H1 (cell line): ENCODE data around the gene ERC1. TPM values are rescaled to one million over a fixed set of nuclear protein-coding genes. Genes with fewer than 3 reads are reported as not detected.

Source experiments
- CTCF ChIA-PET: fragments of 300-600 bp; sonication (Branson Sonifier 250); formaldehyde crosslinking; loops from one replicate; lab custom pipeline; 2021; ENCODE audit not compliant: partially characterized antibody; lab: Charles Lee
- POLR2A ChIA-PET: fragments of 300-600 bp; sonication (Branson Sonifier 250); formaldehyde crosslinking; loops from one replicate; lab custom pipeline; 2021; ENCODE audit warnings: inconsistent platforms; ENCODE audit not compliant: partially characterized antibody; lab: Charles Lee
- DNase-seq, 2 experiments: peaks; one replicate each; pipeline versions ENCODE4 v3.0.0 to v3.0.0-alpha.2; 2010 to 2022; ENCODE audit warnings: low spot score in 2 of 2, low read depth in 1 of 2, mixed read lengths in 1 of 2
- FAIRE-seq: peaks from 2 replicates; lab custom pipeline; 2011; peaks lifted over from hg19 to GRCh38; lab: Jason Lieb, UNC
- H2AFZ ChIP-seq: 2 replicates; pipeline ENCODE4 v1.8.1; 2012; ENCODE audit warnings: low read length, inconsistent platforms
- H2AK5ac ChIP-seq: 2 replicates; pipeline ENCODE4 v1.6.1; 2013; ENCODE audit warnings: low read depth, low read length
- H2BK120ac ChIP-seq: replicated peaks from 2 replicates; pipeline ENCODE3; 2013; ENCODE audit warnings: low read depth, low read length, inconsistent platforms
- H2BK12ac ChIP-seq: 2 replicates; pipeline ENCODE4 v1.6.1; 2013; ENCODE audit warnings: low read depth, low read length
- H2BK15ac ChIP-seq: 2 replicates; pipeline ENCODE4 v1.6.1; 2013; ENCODE audit warnings: low read length
- H2BK20ac ChIP-seq: 2 replicates; pipeline ENCODE4 v1.6.1; 2013; ENCODE audit warnings: low read length
- H2BK5ac ChIP-seq: 2 replicates; pipeline ENCODE4 v1.6.1; 2013; ENCODE audit warnings: low read depth, low read length
- H3K14ac ChIP-seq: 2 replicates; pipeline ENCODE4 v1.6.1; 2013; ENCODE audit warnings: inconsistent platforms; ENCODE audit not compliant: insufficient read length
- H3K18ac ChIP-seq: 2 replicates; pipeline ENCODE4 v1.6.1; 2013; ENCODE audit warnings: low read length; ENCODE audit errors: extremely low read depth
- H3K23ac ChIP-seq: 2 replicates; pipeline ENCODE4 v1.6.1; 2013; ENCODE audit warnings: inconsistent platforms; ENCODE audit not compliant: insufficient read length
- H3K23me2 ChIP-seq: 2 replicates; pipeline ENCODE4 v1.6.1; 2013; ENCODE audit warnings: low read depth, low read length
- H3K27ac ChIP-seq: 2 replicates; pipeline ENCODE4 v1.6.1; 2011; ENCODE audit warnings: low read depth, low read length, inconsistent platforms
- H3K27me3 ChIP-seq, 4 experiments: replicated peaks in 1 of 4; 1 replicate in 1 of 4; 2 replicates in 3 of 4; pipeline versions ENCODE4 v1.6.1 to v1.8.1; 2011 to 2013; ENCODE audit warnings: low read length in 3 of 4, mild to moderate bottlenecking in 3 of 4, inconsistent platforms in 2 of 4, mixed read lengths in 2 of 4, moderate library complexity in 1 of 4; ENCODE audit not compliant: control insufficient read depth in 3 of 4, insufficient read depth in 3 of 4; ENCODE audit errors: extremely low read depth in 1 of 4
- H3K36me3 ChIP-seq, 4 experiments: 2 replicates each; pipeline versions ENCODE4 v1.6.1 to v1.8.1; 2011 to 2013; ENCODE audit warnings: mild to moderate bottlenecking in 4 of 4, low read length in 3 of 4, moderate library complexity in 2 of 4, control low read depth in 1 of 4, inconsistent platforms in 1 of 4; ENCODE audit not compliant: insufficient read depth in 4 of 4, control insufficient read depth in 2 of 4
- H3K4ac ChIP-seq: replicated peaks from 2 replicates; pipeline ENCODE3; 2013; ENCODE audit warnings: low read length, low read depth, mixed read lengths, inconsistent platforms; ENCODE audit not compliant: insufficient read length
- H3K4me1 ChIP-seq, 4 experiments: replicated peaks in 1 of 4; 1 replicate in 1 of 4; 2 replicates in 3 of 4; pipeline versions ENCODE4 v1.6.1 to v1.8.1; 2011 to 2013; ENCODE audit warnings: low read length in 3 of 4, inconsistent platforms in 2 of 4, mixed read lengths in 1 of 4; ENCODE audit not compliant: insufficient read depth in 4 of 4, control insufficient read depth in 3 of 4
- H3K4me2 ChIP-seq, 2 experiments: 2 replicates each; pipeline versions ENCODE4 v1.6.1 to v1.8.1; 2011 to 2013; ENCODE audit warnings: low read depth in 2 of 2, low read length in 2 of 2, control low read depth in 1 of 2, inconsistent platforms in 1 of 2, mild to moderate bottlenecking in 1 of 2; ENCODE audit not compliant: insufficient read depth in 1 of 2
- H3K4me3 ChIP-seq, 4 experiments: fragments of 200-600, 300-600 bp in 1 of 4; sonication (generic), shearing (Covaris generic), sonication (Bioruptor Twin) in 1 of 4; 2 replicates each; pipeline versions ENCODE4 v1.5.1 to v1.8.1; 2011 to 2016; ENCODE audit warnings: low read length in 4 of 4, low read depth in 3 of 4, control low read depth in 2 of 4, inconsistent platforms in 2 of 4, mild to moderate bottlenecking in 2 of 4, mixed read lengths in 1 of 4, moderate library complexity in 1 of 4; ENCODE audit not compliant: insufficient read depth in 2 of 4; ENCODE audit errors: extremely low read depth in 1 of 4
- H3K56ac ChIP-seq: replicated peaks from 2 replicates; pipeline ENCODE3; 2013; ENCODE audit warnings: low read depth, mild to moderate bottlenecking, mixed read lengths, low read length, inconsistent platforms; ENCODE audit not compliant: insufficient read length
- H3K79me1 ChIP-seq: 2 replicates; pipeline ENCODE4 v1.6.1; 2013; ENCODE audit warnings: low read depth, low read length, control low read depth
- H3K79me2 ChIP-seq, 2 experiments: 2 replicates each; pipeline versions ENCODE4 v1.6.1 to v1.8.1; 2012 to 2013; ENCODE audit warnings: low read length in 2 of 2, mild to moderate bottlenecking in 2 of 2, inconsistent platforms in 1 of 2; ENCODE audit not compliant: insufficient read depth in 2 of 2, control insufficient read depth in 1 of 2
- H3K9ac ChIP-seq, 4 experiments: replicated peaks in 1 of 4; 1 replicate in 1 of 4; 2 replicates in 3 of 4; pipeline versions ENCODE4 v1.6.1 to v1.8.1; 2011 to 2013; ENCODE audit warnings: low read depth in 3 of 4, low read length in 3 of 4, control low read depth in 2 of 4, mild to moderate bottlenecking in 2 of 4, moderate library complexity in 2 of 4, inconsistent platforms in 1 of 4; ENCODE audit errors: extremely low read depth in 1 of 4
- H3K9me3 ChIP-seq, 2 experiments: 2 replicates each; pipeline versions ENCODE4 v1.6.1 to v1.8.1; 2012 to 2013; ENCODE audit warnings: mild to moderate bottlenecking in 2 of 2, moderate library complexity in 2 of 2, control low read depth in 1 of 2, inconsistent platforms in 1 of 2, low read depth in 1 of 2, low read length in 1 of 2, mixed read lengths in 1 of 2; ENCODE audit not compliant: insufficient read depth in 2 of 2
- H4K20me1 ChIP-seq, 2 experiments: replicated peaks in 1 of 2; 2 replicates each; pipeline versions ENCODE3 to v1.8.1; 2011 to 2013; ENCODE audit warnings: inconsistent platforms in 2 of 2, low read length in 2 of 2, mild to moderate bottlenecking in 1 of 2; ENCODE audit not compliant: insufficient read depth in 2 of 2, control insufficient read depth in 1 of 2
- H4K5ac ChIP-seq: 2 replicates; pipeline ENCODE4 v1.6.1; 2013; ENCODE audit warnings: low read length, low read depth, mixed read lengths, inconsistent platforms; ENCODE audit not compliant: insufficient read length
- H4K8ac ChIP-seq: 2 replicates; pipeline ENCODE4 v1.8.0; 2013; ENCODE audit warnings: mild to moderate bottlenecking, moderate library complexity, low read length, inconsistent platforms; ENCODE audit not compliant: insufficient read depth; ENCODE audit errors: extremely low read depth
- H4K91ac ChIP-seq: replicated peaks from 2 replicates; pipeline ENCODE3; 2013; ENCODE audit warnings: low read length, mixed read lengths, inconsistent platforms; ENCODE audit not compliant: insufficient read length
- CEBPB ChIP-seq: IDR thresholded peaks from 2 replicates; pipeline ENCODE4 v1.6.1; 2012; ENCODE audit warnings: low read depth, low read length
- HDAC6 ChIP-seq: IDR thresholded peaks from one replicate; pipeline ENCODE4 v1.7.1; 2012; ENCODE audit warnings: low read depth, mild to moderate bottlenecking, inconsistent platforms, low read length, moderate library complexity
- RAD21 ChIP-seq, 2 experiments: IDR thresholded peaks in 1 of 2; conservative IDR thresholded peaks in 1 of 2; 2 replicates each; pipeline ENCODE4 v1.6.1; 2011; ENCODE audit warnings: low read depth in 2 of 2, low read length in 2 of 2, improper control_type of control experiment in 1 of 2, inconsistent platforms in 1 of 2, mild to moderate bottlenecking in 1 of 2, moderate library complexity in 1 of 2
- USF2 ChIP-seq: IDR thresholded peaks from 2 replicates; pipeline ENCODE4 v1.6.1; 2011; ENCODE audit warnings: low read length, improper control_type of control experiment
- WGBS, 2 experiments: shearing (Covaris generic) in 1 of 2; methylation state at CpG; one replicate each; pipeline versions ENCODE4 v1.1.6 to v1.1.7; 2013 to 2015; ENCODE audit warnings: low lambda C conversion rate in 2 of 2, mixed read lengths in 2 of 2, inconsistent platforms in 1 of 2, low coverage in 1 of 2, missing lambda C conversion rate in 1 of 2; ENCODE audit not compliant: insufficient replicate concordance in 2 of 2, insufficient coverage in 1 of 2, insufficient read length in 1 of 2; ENCODE audit errors: extremely low coverage in 1 of 2, missing lambda C conversion rate in 1 of 2; 5-methylcytosine and 5-hydroxymethylcytosine counted together
- polyA plus RNA-seq, 7 experiments: library from polyadenylated mRNA; depleted of rRNA in 3 of 7; stranded (reverse) in 5 of 7; unstranded in 2 of 7; fragments of >200 nt in 5 of 7; fragments of 200-250 nt in 2 of 7; gene quantifications; 1 replicate in 5 of 7; 2 replicates in 1 of 7; 4 replicates in 1 of 7; pipeline versions ENCODE4 v1.2.1 to v1.2.3, GENCODE V29; 2011 to 2013; ENCODE audit warnings: missing spikeins in 2 of 7, mixed read lengths in 2 of 7
- total RNA-seq: library from RNA; stranded (reverse); fragmentation: NEBNext Ultra II Directional; extraction: Animal tissue kit (Norgen Biotek cat#: 25700); gene quantifications from 2 replicates; pipeline ENCODE4 v1.2.1, GENCODE V29; 2021

ERC1 gene
- total and polyA plus RNA-seq, 2 of the 8 experiments (the other 6 are each of a cell fraction or from before 2014, with no cell fraction given): 7.8 to 45.7 TPM

GRCh38 chr12:1302201-1302870 is 311.3 kb downstream of the ERC1 start:
- H2BK12ac ChIP-seq: no peak overlapping the region
- no peak overlapping the region for H3K56ac ChIP-seq
- no peak overlapping the region for H3K4ac ChIP-seq
- no peak overlapping the region for H2AFZ ChIP-seq
- H3K4me1 ChIP-seq: no peaks in the 10 kb centered on the region
- H4K8ac ChIP-seq: no peak overlapping the region
- no peaks in the 10 kb centered on the region for H3K79me2 ChIP-seq
- no peaks in the 10 kb centered on the region for H3K79me1 ChIP-seq
- no peak overlapping the region for H4K5ac ChIP-seq
- no peak overlapping the region for H3K27ac ChIP-seq
- H3K14ac ChIP-seq: no peak overlapping the region
- no peak overlapping the region for H3K4me3 ChIP-seq
- no peak overlapping the region for H3K4me2 ChIP-seq
- 85% methylated on average over 7 of the region's 7 CpGs; no CpG with 5 or more reads in 1 of the 2 experiments for WGBS, 2 experiments
- H2BK5ac ChIP-seq: no peak overlapping the region
- no peak overlapping the region for H2BK20ac ChIP-seq
- ChIA-PET POLR2A (interaction anchor here (0.6 kb wide), 1 partner anchor 16 kb away, joined by 3 read pairs; no protein-coding TSS in a partner anchor), CTCF (interaction anchor here (0.7 to 1.5 kb wide), 2 partner anchors 11 to 281 kb away, joined by 3 to 7 read pairs; no protein-coding TSS in a partner anchor)
- peaks cover 0 to 3% of the 10 kb centered on the region in 2 experiments; a peak in 1 of 4 replicates for H3K9me3 ChIP-seq
- no peak overlapping the region for H3K9ac ChIP-seq
- no peak overlapping the region for H3K23ac ChIP-seq
- FAIRE-seq (no peak), DNase-seq (no peak)
- no peaks in the 10 kb centered on the region for H3K23me2 ChIP-seq
- H4K20me1 ChIP-seq: no peaks in the 10 kb centered on the region
- no peak overlapping the region for H4K91ac ChIP-seq
- H2BK120ac ChIP-seq: no peak overlapping the region
- H3K27me3 ChIP-seq: no peaks in the 10 kb centered on the region
- no peaks in the 10 kb centered on the region; a peak in 1 of 8 replicates for H3K36me3 ChIP-seq
- H3K18ac ChIP-seq: no peak overlapping the region
- no peak overlapping the region for H2AK5ac ChIP-seq
- H2BK15ac ChIP-seq: no peak overlapping the region
- TF ChIP-seq CEBPB: no peak
- TF ChIP-seq USF2: no peak
- TF ChIP-seq HDAC6: no peak
- no peak for TF ChIP-seq RAD21 (IDR thresholded peaks at IDR 0.05 in 1 of 2, conservative IDR thresholded peaks at IDR 0.05 in 1 of 2; ENCODE audit: low read depth in 2 of 2, low read length in 2 of 2)
